Liver (tissue), 10 donors: ENCODE measurements around the gene VCX2. TPM values are rescaled to one million over a fixed set of nuclear protein-coding genes. Genes with fewer than 3 reads are reported as not detected.
A peak's percentile ranks its signal among the peaks of the same experiment; 100 is the strongest.
"Not testable (repeated sequence)": the region's sequence is repeated elsewhere in the genome, so short reads cannot be mapped to it uniquely, and the experiment has no call there.

ENCODE experiments used
- DNase-seq: peaks from one replicate; pipeline ENCODE4 v3.0.0-alpha.2; 2017; ENCODE audit warnings: low spot score
- H3K27ac ChIP-seq, 2 donors: one replicate each; pipeline ENCODE4 v1.7.0; 2013; ENCODE audit warnings: inconsistent platforms in 2 of 2, low read length in 2 of 2, control low read depth in 1 of 2, low read depth in 1 of 2, mild to moderate bottlenecking in 1 of 2
- H3K27me3 ChIP-seq, 4 donors: one replicate each; pipeline versions ENCODE4 v1.6.1 to v1.7.0; 2013; ENCODE audit warnings: low read length in 3 of 4, inconsistent platforms in 1 of 4, mild to moderate bottlenecking in 1 of 4, moderate library complexity in 1 of 4; ENCODE audit not compliant: control insufficient read depth in 4 of 4, insufficient read depth in 4 of 4
- H3K36me3 ChIP-seq, 4 donors: one replicate each; pipeline versions ENCODE4 v1.6.1 to v1.7.0; 2013; ENCODE audit warnings: low read length in 3 of 4, mild to moderate bottlenecking in 3 of 4, low read depth in 1 of 4, moderate library complexity in 1 of 4; ENCODE audit not compliant: control insufficient read depth in 4 of 4, insufficient read depth in 3 of 4
- H3K4me1 ChIP-seq, 4 donors: one replicate each; pipeline versions ENCODE4 v1.6.1 to v1.7.0; 2013; ENCODE audit warnings: low read length in 3 of 4, mild to moderate bottlenecking in 3 of 4, moderate library complexity in 1 of 4; ENCODE audit not compliant: control insufficient read depth in 4 of 4, insufficient read depth in 4 of 4
- H3K4me3 ChIP-seq, 3 donors: one replicate each; pipeline versions ENCODE4 v1.6.1 to v1.7.0; 2013; ENCODE audit warnings: low read length in 3 of 3, control low read depth in 1 of 3, low read depth in 1 of 3, mild to moderate bottlenecking in 1 of 3
- H3K9ac ChIP-seq, 2 donors: one replicate each; pipeline ENCODE4 v1.7.0; 2013; ENCODE audit warnings: low read length in 2 of 2, mild to moderate bottlenecking in 2 of 2, moderate library complexity in 2 of 2, control low read depth in 1 of 2, low read depth in 1 of 2
- H3K9me3 ChIP-seq, 4 donors: one replicate each; pipeline versions ENCODE4 v1.6.1 to v1.7.0; 2013; ENCODE audit warnings: low read length in 3 of 4; ENCODE audit not compliant: control insufficient read depth in 4 of 4
- FOXA2 ChIP-seq: IDR thresholded peaks from 2 replicates; pipeline ENCODE4 v1.6.1; 2016; ENCODE audit warnings: antibody characterized with exemption
- HNF4A ChIP-seq, 2 donors: conservative IDR thresholded peaks; 2 replicates each; pipeline ENCODE4 v1.6.1; 2016; ENCODE audit warnings: antibody characterized with exemption in 2 of 2, mild to moderate bottlenecking in 2 of 2
- JUND ChIP-seq, 2 donors: IDR thresholded peaks; 2 replicates each; pipeline ENCODE4 v1.6.1; 2016; ENCODE audit warnings: antibody characterized with exemption in 2 of 2
- WGBS: extraction: QIAGEN DNeasy Blood & Tissue Kit; methylation state at CpG from one replicate; pipeline ENCODE4 v1.1.7; 2013; 5-methylcytosine and 5-hydroxymethylcytosine counted together
- polyA plus RNA-seq, 2 donors: library from polyadenylated mRNA; stranded (reverse) in 1 of 2; unstranded in 1 of 2; fragments of 200-250 nt in 1 of 2; fragments of >200 nt in 1 of 2; fragmentation: Nextera tagmentation in 1 of 2; extraction: Ambion mirVana in 1 of 2; gene quantifications; one replicate each; pipeline versions ENCODE4 v1.2.1 to v1.2.3, GENCODE V29; 2013 to 2015
- small RNA-seq: library from RNA; depleted of rRNA; stranded (forward); fragments of <200 nt; gene quantifications from one replicate; pipeline ENCODE3, GENCODE V24; 2014
- total RNA-seq, 2 donors: library from RNA; depleted of rRNA; stranded (reverse); fragments of >200 nt; gene quantifications; one replicate each; pipeline ENCODE4 v1.2.3, GENCODE V29; 2014
- donor health status: healthy.
- donor health status: healthy.
- donor health status: healthy.
- donor health status: healthy.
- donor health status: healthy.

VCX2 gene
- total and polyA plus RNA-seq, 4 donors, result not detected

DNA sequence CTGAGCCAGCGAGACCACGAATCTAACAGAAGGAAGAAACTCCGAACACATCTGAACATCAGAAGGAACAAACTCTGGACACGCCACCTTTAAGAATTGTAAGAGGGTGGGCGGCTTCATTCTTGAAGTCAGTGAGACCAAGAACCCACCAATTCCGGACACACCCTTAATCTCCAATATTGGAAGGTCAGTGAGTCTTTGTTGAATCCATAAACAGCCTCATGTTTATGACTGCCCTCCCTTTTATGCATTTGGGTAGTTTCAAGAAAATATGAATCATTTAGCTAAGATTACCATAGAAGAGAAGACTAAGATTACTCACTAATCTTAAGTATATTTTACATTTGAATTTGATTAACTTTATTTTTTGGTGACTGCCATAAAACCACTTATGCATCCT is 48.5 kb downstream of the VCX2 start:
- Histone ChIP-seq H3K4me1 (no peaks in the 10 kb centered on the region), H3K36me3 (no peaks in the 10 kb centered on the region), H3K27ac (no peak overlapping the region), H3K9me3 (no peaks in the 10 kb centered on the region), H3K9ac (no peak overlapping the region), H3K4me3 (no peak overlapping the region), H3K27me3 (no peaks in the 10 kb centered on the region)
- WGBS, result 95% methylated on average over 6 of the region's 6 CpGs
- DNase-seq, result no peak
- TF ChIP-seq JUND (IDR thresholded peaks at IDR 0.05) (no peak), FOXA2 (no peak), HNF4A (conservative IDR thresholded peaks at IDR 0.05) (no peak)

DNA sequence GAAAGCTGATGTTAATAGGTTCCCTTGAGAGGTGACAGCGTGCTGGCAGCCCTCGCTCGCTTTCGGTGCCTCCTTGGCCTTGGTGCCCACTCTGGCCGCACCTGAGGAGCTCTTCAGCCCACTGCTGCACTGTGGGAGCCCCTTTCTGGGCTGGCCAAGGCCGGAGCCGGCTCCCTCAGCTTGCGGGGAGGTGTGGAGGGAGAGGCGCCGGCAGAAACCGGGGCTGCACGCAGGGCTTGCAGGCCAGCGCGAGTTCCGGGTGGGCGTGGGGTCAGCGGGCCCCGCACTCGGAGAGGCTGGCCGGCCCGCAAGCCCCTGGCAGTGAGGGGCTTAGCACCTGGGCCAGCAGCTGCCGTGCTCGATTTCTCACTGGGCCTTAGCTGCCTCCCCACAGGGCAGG is 49.7 kb downstream of the VCX2 start:
- H3K27me3 ChIP-seq, H3K9me3 ChIP-seq, H3K36me3 ChIP-seq, DNase-seq, H3K4me3 ChIP-seq, H3K9ac ChIP-seq, H3K27ac ChIP-seq, H3K4me1 ChIP-seq: not testable (repeated sequence)
- WGBS, result 98% methylated on average over 23 of the region's 23 CpGs

Small RNAs within 50 kb of the gene (small RNA-seq; reads per million reads assigned to genes)
- 0.82 reads per million, percentile 73 among the genes with 10 or more reads in this experiment for gene MIR651

Other genes starting within 250 kb of the VCX2 start
- 10 to 100 TPM; 10.1 to 15.6 TPM for gene PNPLA4, start 243.9 kb downstream of the VCX2 start, total RNA-seq
- gene PNPLA4, start 243.9 kb downstream of the VCX2 start, polyA plus RNA-seq, result 10 to 100 TPM; 15.2 to 28.3 TPM